Kidney capillary endothelial cell (primary cell): ENCODE measurements around the gene DKK3.

Source experiments
- DNase-seq: peaks from one replicate; pipeline ENCODE4 v3.0.0-alpha.2; 2018; ENCODE audit warnings: low spot score

The DKK3 gene

DNA sequence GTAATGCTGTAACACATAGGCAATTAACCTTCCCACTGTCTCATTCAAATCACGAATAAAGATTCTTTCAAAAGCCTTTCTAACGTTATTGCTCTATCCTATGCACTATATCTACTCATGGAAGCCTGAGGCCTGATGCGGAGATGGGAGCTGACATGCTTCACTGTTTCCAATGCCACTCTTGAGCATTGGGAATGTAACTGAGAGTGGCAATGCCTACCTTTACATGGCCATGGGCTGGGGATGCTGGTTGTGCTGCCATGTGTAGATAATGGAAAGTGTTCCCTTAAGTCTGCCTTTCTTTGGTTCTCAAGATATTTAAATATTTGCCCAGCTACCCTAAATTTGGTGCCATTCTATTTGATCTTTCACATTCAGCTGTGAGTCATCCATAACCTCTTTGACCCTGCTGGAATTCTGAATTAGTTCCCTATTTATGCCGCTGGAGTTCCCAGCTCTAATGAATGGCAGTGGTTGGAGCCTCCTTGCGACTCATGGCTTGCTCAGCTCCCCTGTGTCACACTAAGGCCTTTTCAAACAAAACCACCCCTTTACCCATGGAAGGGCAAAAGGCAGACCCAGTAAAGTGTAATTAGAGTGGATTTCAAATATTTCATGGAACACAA, 21.4 kb upstream of the DKK3 start:
- DNase-seq = peak; percentile 87

DNA sequence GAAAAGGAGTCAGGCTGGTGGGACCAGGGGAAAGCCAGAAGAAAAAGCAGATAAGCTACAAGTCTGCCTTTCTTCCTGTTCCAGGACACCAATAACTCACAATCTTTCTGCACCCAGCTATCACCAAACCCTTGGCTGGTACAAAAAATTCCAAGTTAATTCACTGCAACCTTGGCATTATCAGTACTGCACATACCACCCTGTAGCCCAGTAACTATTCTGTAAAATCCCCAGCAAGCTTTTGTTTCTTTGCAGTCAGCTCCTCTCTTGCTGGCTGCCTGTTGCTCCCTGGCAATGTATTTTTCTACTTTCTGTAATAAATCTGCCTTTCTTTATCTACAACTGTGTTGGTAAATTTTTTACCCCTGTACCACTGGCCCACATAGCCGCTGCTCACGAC, 20.7 kb upstream of the DKK3 start:
- no peak for DNase-seq

DNA sequence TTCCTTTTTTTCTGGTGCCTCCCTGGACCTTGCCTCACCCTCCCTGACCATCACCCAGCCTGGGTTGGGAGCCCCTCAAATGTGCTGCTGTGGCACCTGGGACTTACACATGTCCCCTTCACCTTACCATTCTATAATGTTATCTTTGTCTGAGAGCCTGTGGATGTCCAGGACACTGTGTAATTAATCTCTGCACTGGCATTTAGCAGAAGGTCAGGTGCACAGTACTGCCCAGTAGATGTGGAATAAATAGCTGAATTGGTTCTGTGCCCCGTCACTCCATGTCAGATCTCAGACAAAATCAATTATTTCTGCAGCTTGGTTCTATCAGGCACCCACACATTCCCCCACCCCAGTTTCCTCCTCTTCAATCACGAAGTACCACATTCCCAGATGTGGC, 19.9 kb upstream of the DKK3 start:
- DNase-seq = no peak

DNA sequence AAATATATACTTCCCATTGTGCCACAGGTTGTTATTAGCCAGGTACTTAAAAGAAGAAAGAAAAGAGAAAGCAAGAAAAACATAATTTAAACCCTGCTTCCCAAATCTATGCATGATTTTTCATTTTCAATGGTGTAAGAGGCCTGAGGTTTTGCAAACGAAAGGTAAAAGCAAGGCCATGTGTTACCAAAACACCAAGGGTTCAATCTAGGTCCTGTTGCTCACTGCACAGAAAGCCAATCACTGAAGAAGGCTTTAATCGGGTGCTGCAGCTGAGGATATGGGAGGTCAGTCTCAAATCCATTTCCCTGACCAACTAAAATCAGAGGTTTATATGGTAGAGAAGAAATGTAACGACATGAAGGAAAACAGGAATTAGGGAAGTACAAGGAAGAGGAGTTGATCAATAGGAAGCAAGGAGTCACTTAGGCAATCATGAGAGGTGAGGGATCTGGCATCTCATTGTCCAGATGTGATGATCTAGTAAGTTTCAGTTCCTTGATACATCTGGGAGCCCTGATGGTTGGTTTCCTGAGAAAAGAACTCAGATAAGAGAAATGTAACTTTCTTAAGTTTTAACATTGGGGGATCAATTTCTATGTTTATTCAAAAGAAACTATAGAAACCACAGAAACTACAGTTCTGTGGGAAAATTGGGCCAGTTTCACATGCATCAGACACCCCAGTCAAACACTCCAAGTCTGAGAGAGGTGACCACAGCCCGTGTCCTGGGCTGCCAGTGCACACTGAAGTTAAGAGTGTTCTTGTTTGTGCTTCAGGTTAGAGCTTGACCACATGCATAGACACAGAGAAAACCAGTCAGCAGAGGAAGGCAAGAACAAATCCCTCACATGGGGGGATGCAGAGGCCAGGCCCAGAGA, 18.1 kb upstream of the DKK3 start:
- DNase-seq = no peak

DNA sequence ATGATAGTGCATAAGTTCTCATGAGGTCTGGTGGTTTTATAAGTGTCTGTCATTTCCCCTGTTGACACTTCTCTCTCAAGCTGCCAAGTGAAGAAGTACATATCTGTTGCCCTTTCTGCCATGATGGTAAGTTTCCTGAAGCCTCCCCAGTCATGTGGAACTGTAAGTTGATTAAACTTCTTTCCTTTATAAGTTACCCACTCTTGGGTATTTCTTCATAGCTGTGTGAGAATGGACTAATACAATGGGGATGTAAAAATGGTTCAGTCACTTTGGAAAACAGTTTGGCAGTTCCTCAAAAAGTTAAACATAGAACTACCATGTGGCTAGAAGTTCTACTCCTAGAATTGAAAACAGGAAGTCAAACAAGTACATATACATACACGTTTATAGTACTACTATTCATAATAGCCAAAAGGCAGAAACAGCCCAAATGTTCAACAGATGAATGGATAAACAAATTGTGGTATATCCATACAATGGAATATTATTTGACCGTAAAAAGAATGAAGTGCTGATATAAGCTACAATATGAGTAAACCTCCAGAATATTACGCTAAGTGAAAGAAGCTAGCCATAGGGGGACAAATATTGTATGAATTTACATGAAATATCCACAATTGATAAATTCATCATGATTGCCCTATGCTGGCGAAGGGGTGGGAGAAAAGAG, 16.0 kb upstream of the DKK3 start:
- DNase-seq = no peak

DNA sequence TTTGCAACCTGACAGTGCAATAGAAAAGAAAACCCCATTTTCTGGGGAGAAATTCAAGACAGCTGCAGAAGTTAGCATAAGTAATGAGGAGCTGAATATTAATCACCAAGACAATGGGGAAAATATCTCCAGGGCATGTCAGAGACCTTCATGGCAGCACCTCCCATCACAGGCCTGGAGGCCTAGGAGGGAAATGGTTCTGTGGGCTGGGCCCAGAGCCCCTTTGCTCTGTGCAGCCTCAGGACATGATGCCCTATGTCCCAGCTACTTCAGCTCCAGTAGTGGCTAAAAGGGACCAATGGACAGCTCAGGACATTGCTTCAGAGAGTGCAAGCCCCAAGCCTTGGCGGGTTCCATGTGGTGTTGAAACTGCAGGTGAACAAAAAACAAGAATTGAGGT, 14.6 kb upstream of the DKK3 start:
- DNase-seq = no peak

DNA sequence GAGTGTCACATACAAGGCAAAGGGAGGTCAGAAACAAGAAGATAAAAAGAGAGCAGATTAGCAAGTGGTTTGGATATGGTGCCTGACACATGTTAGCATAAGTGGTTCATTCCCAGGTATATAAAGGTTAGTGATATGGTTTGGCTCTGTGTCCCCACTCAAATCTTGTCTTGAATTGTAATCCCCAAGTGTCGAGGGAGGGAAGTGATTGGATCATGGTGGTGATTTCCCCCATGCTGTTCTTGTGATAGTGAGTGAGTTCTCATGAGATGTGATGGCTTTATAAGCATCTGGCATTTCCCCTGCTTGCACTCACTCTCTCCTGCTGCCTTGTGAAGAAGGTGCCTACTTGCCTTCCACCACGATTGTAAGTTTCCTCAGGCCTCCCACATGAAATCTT, 12.1 kb upstream of the DKK3 start:
- no peak for DNase-seq

DNA sequence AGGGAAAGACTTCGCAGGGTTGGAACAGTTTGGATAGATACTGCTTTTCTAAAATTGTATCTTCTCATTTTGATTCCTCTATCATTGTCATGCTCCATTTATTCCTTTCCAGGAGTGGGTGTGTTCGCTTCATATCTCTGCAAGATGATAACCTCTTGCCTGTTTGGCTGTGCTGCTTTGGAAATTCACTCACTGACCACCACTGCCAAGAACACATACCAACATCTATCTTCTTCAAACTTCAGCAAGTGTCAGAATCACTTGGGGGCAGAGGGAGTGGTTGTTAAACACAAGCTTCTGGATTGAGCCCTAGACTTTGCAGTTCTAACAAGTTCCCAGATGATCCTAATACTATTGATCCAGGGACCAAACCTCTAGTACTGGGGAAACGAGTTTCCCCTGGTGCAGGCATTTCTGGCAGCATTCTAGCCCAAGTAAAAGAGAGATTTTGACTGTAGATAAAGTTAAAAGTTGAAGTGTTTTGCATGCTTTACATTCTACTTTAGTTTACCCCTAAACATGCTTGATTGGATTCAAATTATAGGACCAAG, 11.5 kb upstream of the DKK3 start:
- DNase-seq = no peak

DNA sequence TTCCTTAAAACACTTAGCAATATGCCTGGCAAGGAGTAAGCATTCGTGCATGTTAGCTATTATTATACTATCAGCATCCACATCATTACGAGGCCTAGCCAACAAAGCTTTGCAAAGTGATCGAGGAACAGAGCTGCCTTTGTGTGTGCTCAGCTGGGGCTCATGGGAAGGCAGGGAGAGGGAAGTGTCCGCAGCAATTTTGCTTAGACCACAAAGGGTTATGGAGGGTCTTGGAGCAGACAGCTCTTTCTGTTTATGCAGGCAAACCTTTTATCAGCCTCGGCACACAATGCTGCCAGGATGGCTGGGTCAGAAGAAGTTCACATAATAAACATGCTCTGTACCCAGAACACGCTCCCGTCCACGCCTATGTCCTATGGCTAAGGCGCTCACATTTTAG, 10.9 kb upstream of the DKK3 start:
- no peak for DNase-seq

DNA sequence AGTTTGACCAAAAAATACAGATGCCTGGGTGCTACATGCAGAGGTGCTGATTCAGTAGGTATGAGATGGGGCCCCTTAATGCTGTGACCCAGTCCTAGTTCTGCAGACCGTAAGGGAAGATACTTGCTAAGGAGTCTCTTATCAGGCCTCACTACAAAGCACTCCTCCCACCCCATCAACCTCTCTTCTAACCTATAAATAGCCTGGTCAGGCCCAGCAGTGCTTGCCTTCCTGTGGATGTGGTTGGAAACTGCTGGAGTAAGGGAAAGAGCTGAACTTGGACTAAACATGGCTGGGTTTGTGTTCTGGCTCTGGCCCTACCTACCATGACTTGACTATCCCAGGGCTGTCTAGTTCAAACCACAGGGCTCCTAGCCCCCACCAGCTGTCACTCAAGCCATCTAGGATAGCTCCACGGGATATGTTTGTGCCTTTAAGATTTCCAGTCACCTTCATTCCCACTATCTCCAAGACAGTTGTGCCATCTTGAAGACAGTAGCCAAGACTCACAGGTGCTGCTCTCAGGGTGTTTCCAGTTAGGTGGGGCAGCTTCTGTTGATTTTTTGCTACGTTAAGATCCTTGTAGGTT, 9.5 kb upstream of the DKK3 start:
- DNase-seq = no peak

DNA sequence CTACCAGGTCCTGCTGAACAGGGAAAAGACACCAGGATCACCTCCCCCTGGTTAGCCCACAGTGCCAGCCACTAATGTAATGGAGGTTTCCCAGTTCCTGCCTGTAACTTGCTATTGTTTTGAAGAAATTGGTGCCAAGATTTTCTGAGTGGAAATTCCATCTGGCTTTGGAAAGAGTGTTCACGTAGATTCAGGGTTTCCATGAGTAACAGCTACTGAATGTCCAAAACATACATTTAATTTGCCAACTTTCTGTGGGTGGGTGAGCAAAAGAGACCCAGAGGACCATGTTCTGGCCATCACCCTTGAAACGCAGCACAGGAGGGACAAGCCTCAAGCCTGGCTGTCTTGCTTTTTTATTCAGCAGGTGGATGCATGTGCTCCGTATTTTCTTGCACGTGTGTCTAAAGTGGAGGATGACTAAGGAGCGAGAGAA, 8.8 kb upstream of the DKK3 start:
- DNase-seq = no peak

DNA sequence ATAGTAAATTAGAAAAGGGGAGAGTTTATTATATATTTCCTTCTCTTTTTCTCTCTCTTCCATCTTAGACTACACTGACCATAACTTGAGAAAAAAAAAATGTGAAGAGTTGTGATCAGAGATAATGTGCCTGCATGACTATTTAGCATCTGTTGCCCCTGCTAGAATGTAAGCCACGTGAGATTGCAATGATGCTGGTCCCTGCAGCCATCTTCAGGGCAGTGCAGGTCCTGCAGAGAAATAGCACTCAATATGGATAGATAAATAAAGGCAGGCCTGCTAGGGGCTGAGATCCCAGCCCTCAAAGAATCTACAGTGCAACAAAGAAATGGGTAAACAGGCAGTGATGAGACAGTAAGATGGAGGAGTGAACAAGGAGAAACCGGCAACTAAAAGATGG, 7.8 kb upstream of the DKK3 start:
- no peak for DNase-seq

DNA sequence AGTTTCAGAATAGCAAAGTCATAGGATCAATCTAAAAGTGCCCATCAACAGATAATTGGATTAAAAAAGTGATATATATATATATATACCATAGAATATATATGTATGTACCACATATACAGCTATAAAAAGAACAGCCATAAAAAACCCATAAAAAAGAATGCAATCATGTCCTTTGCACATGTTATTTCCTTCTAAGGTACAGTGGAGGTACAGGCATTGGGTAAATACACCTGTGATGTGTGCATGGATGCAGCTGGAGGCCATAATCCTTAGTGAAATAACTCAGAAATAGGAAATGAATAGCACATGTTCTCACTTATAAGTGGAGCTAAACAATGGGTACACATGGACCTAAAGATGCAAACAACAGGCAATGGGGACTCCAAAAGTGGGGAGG, 7.1 kb upstream of the DKK3 start:
- DNase-seq = no peak

DNA sequence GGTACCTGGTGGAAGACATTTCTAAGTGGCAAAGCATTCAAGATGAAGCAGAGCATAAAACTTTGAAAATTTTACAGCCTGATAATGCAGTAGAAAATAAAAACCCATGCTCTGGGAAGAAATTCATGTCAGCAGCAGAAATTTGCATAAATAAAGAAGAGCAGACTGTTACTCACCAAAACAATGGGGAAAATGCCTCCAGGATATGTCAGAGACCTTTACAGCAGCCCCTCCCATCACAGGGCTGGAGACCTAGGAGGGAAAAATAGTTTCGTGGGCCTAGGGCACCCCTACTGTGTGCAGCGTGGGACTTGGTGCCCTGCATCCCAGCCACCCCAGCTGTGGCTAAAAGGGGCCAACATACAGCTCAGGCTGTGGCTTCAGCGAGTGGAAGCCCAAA, 5.4 kb upstream of the DKK3 start:
- no peak for DNase-seq

DNA sequence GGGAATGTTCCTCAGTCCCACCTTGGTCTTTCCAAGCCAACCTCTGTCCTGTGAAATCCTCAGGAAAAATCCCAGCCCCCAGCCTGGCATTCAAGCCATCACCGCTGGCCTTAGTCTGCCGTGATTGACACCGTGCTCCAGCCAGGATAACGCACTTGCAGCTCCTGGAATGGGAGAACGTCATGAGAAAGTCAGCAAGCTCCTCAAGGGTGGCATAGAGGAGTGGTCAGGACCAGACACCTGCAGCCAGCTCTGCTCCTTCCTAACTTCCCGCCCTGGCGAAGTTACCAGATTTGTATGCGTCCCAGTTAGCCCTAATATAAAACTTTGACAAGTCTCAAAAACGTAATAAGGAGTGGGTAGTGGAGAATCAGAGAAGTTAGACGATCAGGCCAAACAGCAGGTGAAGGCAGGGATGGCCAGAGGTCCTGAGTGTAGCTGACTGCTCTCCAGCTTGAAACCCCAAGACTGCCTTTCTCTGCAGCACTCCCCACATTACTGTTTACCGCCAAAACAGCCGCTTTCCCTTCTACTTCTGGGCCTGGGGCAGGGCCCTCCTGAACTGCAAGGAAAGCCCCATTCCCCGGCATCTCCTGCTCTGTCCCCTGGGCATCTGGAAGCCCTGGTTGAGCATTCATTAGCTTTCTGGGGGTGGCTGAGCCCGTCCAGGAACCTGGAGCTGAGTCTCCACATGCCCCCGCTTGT, 1.3 kb upstream of the DKK3 start:
- no peak for DNase-seq

DNA sequence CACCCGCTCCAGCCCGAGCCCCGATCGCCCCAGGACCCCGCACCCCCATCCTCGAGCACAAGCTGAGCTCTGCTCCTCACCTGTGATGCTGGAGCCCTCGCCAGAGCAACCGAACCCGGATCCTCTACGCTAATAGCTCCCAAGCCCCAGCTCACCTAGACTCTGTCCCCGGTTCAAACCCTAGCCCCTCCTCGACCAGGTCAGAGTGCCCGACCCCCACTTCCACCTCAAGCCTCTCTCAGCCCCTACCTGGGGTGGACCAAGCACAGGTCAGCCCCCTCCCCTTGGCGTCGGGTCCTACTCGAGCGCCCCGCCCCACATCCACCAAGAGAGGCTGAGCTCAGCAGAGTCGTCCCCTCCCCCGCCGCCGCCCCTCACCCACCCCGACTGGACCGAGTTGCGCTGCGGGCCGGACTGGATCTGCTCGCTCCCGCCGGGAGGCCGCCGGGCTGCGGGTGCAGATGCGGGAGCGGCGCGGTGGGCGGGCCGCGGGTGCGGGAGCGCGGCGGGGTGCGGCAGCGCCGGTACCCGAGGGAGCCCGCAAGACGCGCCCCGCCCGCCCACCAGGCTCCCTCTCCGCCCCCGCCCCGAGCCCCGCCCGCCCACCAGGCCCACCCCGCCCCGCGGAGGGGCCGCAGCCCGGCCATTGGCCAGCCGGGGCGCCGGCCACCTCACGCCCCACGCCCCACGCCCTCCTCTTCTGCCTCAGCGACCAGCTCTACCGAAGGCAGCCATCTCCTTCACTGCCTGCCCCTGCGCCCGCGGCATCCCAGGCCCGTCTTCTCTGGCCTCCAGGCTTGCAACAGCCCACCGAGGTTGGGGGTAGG, 577 bp upstream of the DKK3 start:
- no peak for DNase-seq

DNA sequence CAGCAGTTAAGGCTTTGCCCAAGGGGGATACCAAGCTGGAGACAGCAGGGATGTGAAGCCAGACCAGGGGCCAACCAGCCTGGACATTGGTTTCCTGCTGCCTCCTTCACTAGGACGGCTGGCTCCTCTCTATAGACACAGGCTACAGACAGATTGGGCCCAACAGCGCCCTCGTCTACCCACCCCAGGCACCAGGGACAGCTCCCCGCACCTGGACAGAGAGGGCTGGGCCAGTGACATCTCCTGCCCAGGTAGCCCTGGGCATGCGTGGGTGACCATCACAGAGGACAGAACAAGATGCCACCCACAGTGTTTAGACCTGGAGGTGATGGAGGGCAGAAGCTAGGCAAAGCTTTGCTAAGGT, 1.2 kb downstream of the DKK3 start:
- no peak for DNase-seq

DNA sequence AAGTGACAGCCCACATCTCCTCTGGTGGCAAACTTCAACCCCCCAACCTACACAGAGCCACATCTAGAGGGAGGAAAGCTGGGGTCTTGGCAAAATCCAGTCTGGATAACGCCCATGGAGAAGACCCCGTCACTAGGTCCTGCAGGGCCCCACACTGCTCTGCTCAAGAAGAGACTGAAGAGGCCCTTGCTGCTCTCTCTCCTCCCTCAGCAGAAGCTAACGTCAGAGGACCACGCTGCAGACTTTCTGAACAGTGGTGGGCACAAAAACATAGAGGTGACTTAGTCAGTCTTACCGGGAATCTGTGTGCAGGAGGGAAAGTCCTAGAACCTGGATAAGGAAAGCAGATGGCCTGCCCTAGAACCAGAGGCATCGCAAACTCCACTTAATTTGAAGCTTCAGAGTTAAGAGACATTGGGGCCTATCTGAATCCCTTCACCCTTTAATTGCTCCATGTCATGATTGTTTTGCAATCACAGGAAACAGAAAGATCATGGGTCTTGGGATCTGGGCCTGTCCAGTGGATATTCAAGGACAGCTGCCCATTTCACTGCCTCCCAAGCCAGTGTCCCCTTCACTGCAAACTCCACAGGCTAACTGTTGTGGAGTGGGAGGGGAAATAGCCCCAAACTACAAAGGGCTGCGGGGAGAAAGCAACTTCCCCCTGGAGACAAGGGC, 1.7 kb downstream of the DKK3 start:
- DNase-seq = no peak

DNA sequence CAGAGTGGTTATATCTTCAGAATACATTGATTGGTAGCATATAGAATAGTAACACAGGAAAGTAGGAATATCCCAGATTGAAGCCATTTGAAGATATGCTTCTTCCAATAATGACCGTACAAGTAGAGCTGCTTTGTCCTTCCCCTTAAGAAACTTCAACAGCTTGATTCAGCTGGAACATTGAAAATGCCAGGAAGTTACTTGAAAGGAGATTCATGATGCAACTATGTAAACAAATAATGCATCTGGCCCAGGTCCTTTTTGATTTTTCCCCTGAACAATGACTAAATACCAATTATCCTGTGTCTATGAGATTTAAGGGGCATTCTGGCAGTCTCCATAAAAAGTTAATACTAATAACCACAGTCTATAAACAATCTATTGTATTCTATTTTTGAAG, 3.0 kb downstream of the DKK3 start:
- no peak for DNase-seq

DNA sequence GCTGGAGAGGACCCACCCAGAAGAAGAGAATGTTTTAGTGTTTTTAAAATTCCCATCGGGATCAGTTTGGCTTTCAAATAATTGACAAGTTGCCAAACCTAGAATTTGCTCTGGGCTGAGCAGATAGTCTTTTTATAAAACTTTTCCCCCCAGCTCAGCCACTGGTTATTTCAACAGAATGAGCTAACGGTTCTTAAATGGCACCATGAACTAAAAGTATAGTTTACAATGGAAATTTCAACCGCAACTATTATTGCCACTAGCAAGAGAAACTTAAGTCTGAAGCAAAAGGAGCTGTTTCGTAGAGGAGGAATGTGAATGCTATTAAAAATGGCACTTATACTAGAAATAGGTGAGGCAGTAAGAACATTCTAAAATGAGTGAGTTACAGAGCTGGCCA, 3.4 kb downstream of the DKK3 start:
- no peak for DNase-seq

DNA sequence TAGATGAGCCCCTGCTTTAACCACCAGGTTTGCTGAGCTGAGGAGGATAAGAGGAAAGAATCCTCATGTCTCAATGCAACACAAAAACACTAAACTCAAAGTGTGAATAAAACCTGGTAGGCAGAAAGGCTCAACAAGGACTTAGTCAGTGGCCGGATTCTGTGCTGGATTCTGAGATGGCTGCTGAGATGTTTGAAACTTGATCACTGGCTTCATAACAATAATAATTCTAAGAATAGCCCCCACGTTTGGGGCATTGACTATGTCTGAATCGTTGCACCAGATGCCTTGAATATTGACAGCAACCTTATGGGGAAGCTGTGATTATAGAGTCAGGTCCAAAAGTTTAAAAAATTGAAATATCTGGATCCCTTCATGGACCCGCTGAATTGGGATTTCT, 4.6 kb downstream of the DKK3 start:
- DNase-seq = no peak
